NCI-H1417 (cell line): Measurements from ENCODE around the gene LPAR3.

Experiments
- DNase-seq, 3 experiments: peaks; one replicate each; lab custom pipeline; 2025; lab: John Stamatoyannopoulos, UW

Gene LPAR3

DNA sequence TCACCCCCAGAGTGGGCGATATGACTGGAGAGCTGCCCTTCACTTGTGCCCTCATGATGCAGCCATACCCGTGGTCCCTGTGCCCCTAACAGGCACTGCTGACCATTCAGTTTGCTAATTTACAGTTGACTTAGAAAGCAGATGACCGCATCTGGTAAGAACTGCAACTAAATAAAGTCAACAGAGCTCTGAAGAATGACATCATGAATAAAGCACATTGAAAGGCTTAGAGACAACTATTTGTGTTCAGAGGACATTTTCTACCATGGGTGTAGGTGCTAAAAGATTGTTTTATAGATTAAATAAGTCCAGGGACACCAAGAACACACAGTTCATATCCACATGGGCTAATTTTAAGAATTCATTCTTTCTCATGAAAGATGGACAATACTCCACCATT is 65.5 kb downstream of the LPAR3 start:
- no peak for DNase-seq

- no peak for DNase-seq
These were observed 67.8 kb downstream of the LPAR3 start for GRCh38 chr1:84825161-84825560.

GRCh38 chr1:84823991-84824390 is 69.0 kb downstream of the LPAR3 start:
- no peak for DNase-seq

GRCh38 chr1:84823511-84823910 is 69.5 kb downstream of the LPAR3 start:
- DNase-seq, result no peak

DNA sequence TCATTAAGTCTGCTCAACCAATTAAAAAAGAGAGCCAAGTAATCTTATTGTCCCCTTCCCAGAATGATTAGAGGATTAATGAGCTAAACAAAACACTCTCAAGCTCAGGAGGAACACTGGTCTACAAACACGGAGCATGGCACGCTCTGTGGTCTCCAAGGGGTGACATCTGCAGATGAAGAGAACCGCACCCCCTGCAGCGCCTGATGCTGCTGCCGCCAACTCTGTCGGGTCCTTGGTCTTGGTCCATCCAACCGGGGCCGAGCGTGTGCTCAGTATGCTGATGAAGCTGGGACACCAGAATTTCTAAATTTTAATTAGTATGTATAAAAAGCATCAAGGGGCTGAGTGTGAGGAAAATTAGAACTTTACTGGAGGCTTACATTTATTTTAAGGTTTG is 82.7 kb downstream of the LPAR3 start:
- no peak for DNase-seq

DNA sequence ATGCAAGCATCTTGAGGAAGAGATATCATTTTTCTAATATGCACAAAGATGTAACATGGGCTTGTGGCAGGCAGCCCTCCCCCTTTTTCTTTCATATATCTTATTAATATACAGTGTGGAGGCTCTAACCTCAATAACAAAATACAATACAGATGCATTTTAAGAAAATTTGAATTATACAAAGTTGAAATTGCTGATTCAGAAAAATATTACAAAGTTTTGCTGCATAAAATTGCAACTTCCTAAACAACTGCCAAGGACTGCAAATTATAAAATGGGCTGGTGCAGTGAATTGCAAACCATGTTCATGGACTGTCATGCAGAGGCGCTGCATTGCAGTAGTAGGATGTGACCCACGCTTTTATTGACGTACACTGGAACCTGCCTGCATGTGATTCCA is 84.0 kb downstream of the LPAR3 start:
- no peak for DNase-seq

- DNase-seq, result peak in 1 of 3 experiments; percentile 6
These were observed 89.4 kb downstream of the LPAR3 start for GRCh38 chr1:84803604-84804003.

- DNase-seq, result no peak
These were observed 90.3 kb downstream of the LPAR3 start for GRCh38 chr1:84802567-84803232.

- no peak for DNase-seq
These were observed 92.6 kb downstream of the LPAR3 start for GRCh38 chr1:84800090-84801073.

DNA sequence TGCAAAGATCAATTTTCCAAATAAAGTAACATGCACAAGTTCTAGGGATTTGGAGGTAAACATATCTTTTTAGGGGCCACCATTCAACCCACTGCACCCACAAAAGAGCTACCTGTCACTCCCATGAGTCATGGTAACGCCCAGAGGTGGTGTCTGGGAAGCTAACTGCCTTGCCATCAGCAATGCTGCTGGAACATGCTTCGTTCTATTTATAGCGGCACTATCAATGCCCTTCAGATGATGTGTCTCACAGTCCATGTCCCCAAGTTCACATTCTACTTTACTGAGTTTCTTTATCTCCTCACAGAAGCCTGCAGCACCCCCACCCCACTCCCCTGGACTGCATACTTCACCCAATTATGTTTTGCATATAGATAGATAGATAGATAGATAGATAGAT is 95.4 kb downstream of the LPAR3 start:
- no peak for DNase-seq

GRCh38 chr1:84795966-84796600 is 96.9 kb downstream of the LPAR3 start:
- no peak for DNase-seq

GRCh38 chr1:84795213-84795612 is 97.8 kb downstream of the LPAR3 start:
- DNase-seq, result no peak

DNA sequence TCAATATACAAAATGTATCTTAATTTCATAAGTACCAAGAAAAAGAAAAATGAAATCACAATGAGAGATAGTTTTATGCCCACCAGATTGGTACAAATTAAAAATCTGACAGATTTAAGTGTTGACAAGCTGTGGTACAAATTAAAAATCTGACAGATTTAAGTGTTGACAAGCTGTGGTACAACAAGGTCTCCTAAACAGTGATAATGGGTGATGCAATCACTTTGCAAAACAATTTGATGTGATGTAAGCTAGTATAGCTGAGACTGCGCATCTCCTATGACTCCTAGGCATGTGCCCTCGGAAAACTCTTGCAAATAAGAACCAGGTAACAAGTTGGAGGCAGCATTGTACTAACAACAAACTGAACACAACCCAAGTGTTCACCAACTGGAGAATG is 100.6 kb downstream of the LPAR3 start:
- DNase-seq, result no peak

GRCh38 chr1:84789014-84789413 is 104.0 kb downstream of the LPAR3 start:
- DNase-seq, result no peak

DNA sequence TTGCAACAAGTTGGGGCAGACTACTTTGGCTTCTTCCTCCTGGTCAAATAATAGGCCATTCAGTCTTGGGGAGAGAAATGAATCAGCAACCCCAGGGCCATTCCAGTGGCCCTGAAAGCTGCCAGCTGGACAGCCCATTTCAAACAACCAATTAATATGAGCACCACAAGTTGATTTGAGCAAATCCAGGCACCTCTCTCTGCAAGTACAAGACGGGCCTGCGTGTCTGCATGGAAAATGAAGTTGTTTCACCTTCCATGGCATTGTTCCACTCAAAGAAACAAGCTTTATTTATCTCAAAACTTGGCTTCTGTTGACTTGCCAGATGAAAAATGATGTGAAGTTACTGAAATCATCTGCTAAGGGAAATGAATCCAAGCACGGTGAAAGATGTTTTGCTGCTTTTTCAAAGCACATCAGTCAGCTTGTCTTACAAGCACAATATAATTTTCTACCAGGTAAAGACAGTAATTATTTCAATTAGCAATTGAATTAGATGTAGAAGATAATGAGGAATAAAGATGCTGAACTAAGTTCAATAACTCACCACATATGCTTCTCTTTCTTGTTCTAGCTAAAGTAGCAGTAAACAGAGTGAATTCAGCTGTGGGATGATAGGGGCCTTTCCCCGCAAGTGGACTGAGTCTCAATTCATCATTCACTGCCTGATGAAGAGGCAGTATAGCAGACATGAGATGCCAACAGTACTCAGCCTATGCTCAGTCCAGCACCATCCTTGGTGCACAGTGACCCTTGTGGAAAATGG is 107.6 kb downstream of the LPAR3 start:
- DNase-seq, result no peak

DNA sequence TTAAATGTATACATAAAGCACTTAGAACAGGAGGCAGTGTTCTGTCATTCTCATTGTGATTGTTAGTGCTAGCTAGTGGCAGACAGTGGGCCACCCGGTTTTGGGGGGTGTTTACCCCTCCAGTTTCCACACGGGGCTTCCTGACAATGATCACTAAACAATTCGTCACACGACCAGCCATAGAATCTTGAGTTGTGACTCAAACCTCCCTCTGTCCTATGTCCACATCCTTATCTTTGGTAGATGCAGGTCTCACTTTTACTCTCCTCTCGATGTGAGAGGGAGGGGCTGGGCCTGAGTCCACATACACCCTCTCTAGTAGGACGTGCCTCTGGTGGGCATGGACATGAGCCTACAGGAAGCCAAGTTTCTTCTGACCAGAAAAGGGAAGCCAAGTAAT is 110.1 kb downstream of the LPAR3 start:
- DNase-seq, result no peak

DNA sequence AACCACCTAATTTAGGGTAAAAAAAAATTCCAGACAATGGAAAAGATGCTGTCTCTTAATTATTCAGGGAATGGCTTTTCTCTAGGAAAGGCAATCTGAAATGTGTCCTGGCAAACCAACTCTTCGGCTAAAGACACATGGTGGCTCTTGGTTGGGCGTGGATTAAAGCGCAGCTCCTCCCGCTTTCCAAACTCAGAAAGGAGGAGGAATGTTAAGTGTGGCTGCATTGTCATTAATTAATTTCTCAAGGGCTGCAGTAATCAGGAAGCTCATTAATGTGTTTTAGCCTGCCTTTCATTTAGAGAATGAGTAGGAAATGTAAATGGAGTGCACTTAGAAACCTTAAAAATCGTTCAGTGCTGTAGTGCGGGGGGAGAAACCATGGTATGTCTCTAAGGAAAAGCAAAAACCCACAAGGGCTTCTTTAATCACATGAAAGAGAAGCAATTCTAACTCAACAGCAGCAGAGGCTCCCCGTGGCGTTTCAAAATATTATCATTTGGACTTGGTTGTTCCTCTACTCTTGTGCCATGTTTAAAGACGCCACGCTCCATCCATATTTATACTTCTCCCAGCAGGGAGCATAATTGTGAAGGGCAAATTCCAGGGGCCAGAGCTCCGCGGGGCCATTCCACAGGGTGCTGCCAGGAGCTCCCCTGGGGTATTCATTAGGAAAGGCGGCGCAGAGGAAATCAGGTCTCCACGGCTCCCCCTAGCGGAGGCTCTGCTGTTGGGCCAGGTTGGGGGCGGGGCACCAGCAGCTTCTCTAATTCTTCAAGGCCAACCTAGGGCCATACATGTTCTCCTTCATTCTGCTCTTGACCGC is 110.8 kb downstream of the LPAR3 start:
- peak in 1 of 3 experiments; percentile 36 for DNase-seq

- DNase-seq, result no peak
These were observed 112.8 kb downstream of the LPAR3 start for GRCh38 chr1:84780000-84780716.

- no peak for DNase-seq
These were observed 116.4 kb downstream of the LPAR3 start for GRCh38 chr1:84776639-84777038.

GRCh38 chr1:84775535-84775920 is 117.5 kb downstream of the LPAR3 start:
- no peak for DNase-seq
